CD4-positive, alpha-beta T cell treated with Interleukin-6 at 100 ng/mL for 8 hours (primary cell): Measurements from ENCODE around the gene CDH13.

Experiments used
- DNase-seq: peaks from one replicate; pipeline ENCODE4 v3.0.0-alpha.2; 2020; ENCODE audit warnings: mixed read lengths, low spot score

The CDH13 gene

DNA sequence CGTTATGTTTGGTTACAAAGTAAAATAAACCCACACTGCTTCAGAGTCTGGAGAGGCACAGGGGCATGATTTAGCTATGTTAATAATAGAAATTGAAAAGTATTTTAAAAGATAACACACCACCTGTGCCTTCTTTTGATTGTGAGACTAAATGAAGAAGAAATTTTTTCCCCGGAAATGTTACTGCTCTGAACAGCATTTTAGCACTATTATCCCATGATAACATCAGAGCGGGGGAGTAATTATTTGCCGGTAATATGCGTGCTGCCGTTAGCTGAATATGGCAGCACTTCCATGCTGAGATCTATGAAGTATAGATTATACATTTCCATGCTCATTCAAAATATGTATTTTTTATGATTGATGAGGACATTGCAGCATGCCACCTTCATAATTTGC, 680.8 kb downstream of the CDH13 start:
- DNase-seq = no peak

DNA sequence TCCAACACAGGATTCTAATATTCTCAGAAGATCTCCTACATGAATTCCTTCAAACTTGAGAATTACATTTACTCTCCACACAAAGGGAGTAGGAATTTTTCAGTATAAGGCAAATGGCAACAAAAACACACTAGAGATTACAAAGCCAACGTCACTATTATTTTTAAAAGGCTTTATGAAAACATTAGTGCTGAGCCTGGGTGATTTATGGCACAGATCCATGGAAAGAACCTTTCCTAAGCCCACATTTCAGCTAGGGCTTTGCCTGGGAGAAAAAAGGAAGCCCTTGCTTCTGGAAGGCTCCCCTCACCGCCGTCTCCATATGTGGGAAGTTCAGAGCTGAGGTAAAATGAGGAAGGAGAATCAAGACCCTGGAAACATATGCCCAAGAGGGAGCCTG, 681.6 kb downstream of the CDH13 start:
- no peak for DNase-seq

DNA sequence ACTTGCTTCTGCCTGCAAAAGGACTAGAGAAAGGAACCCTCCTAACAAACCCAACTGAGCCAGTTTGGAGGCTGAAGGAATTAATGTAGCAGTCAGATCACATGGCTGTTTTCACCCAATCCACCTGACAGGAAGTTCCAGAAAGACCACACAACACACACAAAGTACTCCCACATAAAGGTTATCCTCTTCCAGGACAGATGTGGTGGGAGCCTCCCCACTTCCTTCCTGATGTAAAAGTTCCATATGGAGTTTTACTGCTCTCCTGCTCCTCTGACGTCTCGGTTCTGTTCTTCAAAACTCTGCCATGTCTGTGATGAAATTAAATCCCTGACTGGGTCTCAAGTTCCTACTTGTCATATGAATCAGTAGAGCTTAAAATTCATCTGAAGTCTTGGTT, 684.0 kb downstream of the CDH13 start:
- DNase-seq = no peak

DNA sequence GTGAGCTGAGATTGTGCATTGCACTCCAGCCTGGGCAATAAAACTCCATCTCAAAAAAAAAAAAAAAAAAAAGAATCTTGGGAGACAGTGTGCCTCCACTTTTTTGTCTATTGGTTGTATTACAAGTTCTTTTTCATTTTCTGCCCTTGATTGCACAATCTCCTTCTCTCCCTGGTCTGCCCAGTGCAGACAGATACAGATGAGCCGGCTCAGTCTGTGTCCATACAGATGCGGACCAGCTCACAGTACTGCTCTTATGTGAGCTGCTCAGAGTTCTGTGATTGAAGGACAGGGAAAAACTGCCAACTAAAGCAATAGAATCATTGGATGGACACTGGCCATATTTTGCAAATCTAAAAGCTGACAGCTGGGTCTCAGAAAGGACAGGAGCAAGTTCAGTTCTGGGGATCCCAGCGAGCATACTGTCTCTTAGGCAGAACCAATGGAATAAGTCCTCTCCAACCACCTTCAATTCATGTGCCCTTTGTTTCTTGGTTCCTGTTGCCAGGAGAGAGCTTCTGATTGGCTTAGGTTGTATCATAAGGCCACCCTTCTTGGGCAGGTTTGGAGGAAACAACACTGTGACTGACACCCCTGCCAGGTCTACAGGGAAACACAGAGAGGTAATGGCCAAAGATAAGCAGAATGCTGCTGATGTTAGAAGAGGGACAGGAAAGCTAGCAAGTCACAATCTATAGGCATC, 685.4 kb downstream of the CDH13 start:
- no peak for DNase-seq

DNA sequence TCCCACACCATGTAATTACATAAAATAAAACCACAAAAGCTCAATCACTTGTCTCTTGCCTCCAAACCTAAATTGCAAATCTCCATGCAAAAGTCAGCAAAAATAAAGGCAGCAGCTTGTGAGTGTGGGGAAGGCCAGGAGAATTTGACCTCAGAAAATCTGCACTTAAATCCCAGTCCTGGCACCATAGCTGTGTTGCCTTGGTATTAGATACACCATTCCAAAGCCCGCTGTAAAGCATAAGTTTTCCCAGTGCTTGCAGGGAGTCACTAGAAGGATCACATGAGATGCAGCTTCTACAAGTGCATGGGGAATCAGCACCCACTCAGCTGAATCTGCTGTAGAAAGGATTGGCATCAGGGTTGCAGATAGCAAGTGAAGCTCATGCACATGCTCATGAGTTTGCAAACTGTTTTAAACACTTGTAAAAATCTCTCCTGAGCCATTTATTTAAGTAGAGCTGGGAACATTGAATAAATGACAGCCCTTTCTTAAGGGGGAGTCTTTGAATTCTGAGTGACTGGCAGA, 686.0 kb downstream of the CDH13 start:
- DNase-seq = no peak

DNA sequence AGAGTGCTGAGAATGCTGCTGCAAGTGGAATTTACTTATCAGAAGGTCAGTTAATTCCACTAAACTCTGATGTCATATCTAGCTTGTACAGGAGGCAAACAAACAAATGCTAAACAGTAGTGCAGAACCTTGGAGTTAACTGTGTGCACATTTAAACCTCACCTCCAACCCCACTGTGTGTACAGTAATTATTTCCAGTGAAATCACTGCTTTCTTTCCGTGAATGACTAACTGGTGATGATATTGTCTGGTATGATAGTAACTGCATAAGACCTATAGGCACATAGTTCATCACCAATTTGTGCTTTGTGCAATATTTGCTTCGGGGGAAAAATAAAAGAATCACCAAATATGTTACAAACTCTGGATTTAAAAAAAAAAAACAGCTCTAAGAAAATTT, 688.5 kb downstream of the CDH13 start:
- no peak for DNase-seq

DNA sequence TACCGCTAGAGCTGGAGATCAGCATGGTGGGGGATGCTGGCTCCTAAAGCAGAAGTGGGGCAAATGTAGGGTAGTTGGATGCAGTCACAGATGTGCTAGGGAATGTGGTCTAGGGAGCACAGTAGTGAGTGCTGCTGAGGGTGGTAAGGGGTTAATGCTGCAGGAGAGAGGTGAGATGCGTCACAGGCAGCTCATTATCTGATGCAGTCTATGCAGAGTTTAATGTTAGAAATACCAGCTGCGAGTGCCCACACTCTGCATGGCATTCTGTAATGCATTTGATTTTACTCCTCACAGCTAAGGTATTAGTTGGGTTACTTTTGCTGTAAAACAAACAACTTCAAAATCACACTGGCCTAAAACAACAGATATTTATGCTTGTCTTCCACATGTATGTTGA, 689.7 kb downstream of the CDH13 start:
- DNase-seq = no peak

DNA sequence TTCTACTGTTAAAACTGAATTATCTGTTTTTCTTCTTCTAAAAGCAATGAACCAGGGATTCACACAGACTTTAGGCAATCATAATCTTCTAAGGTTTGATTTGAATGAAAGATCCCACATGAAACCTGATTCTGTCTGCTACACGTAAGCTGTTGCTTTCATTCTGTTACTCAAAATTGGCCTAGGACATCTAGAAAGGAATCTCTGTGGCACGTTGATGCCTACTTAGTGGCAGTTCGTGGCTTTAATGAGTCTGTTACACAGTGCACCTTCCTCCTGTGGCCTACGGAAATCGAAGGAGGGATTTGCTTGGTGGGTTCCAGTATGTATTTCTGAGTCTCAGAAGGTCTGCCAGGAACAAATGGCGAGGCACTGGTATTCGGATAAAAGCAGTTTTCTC, 691.6 kb downstream of the CDH13 start:
- DNase-seq = no peak

DNA sequence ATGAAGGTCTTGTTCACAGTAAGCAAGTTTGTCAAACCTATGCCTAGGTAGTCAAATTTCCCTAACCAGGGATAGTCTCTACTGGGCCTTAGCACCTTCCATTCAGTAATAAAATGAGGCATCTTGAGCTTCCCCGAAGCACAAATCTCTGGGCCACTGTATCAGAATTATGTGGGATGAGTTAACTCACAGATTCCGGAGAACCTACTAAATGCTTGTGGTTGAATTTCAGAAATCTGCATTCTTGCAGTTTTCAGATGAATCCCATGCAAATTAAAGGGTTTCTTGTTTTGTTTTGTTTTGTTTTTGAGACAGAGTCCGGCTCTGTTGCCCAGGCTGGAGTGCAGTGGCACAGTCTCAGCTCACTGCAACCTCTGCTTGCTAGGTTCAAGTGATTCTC, 702.2 kb downstream of the CDH13 start:
- DNase-seq = no peak

DNA sequence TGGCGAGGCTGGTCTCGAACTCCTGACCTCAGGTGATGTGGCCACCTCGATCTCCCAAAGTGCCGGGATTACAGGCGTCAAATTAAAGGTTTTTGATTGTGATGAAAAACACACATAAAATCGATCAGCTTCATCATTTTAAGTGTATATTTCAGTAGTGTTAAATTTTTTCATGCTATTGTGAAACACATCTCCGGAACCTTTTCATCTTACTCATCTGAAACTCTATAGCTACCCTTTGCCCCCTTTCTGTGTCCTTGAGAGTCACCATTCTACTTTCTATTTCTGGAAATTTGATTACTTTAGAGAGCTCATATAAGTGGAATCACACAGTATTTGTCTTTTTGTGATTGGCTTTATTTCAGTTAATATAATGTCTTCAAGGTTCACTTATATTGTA, 702.7 kb downstream of the CDH13 start:
- no peak for DNase-seq

DNA sequence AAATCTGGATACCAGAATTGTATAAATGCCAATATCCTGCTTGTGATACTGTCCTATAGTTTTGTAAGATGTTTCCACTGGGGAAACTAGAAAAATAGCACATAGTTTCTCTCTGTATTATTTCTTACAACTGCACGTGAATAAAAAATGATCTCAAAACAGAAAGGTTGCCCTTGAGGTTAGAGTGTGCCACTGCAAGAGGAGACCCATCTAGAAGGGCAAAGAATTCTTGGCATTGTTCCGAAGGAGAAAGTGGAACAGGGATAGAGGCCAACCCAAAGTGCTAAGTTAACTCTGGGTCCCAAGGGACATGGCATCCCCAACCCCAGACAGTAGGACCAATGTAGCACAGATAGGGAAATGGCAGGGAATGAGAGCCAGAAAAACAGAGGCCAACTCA, 703.5 kb downstream of the CDH13 start:
- no peak for DNase-seq

DNA sequence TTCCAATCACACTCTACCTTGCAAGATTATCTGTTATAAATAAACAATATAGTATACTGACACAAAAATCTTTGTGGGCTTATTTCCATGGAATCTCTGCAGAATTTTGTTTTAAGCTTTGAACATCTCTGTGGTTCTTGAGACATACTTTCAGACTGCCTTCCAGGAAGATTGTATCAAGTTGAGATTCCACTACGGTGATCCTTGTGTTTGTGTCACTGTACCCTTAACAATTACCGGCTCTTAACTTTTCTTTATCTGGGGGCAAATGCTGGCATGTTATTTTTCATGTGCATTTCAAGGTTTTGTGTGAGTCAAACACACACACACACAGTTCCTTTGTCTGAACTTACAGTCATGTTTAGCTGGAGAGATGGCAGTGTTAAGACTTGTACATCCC, 708.3 kb downstream of the CDH13 start:
- DNase-seq = no peak

DNA sequence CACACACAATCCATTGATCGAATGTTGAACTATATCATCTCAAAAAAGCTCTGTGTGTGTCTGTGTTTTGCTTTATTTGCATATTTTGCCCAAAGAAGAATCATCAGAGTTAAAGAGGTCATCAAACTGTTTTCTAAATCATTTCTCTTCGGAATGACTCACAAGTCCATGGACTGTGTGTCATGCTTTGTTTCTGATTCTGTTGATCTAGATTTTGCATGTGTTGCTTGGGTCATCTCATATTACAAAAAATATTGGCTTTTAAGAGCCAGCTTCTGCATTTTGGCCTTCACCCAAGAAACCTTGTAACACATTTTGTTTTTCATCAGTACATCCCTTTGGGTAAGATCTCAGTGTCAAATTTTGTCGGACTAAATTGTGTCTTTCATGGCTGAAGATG, 709.8 kb downstream of the CDH13 start:
- no peak for DNase-seq

DNA sequence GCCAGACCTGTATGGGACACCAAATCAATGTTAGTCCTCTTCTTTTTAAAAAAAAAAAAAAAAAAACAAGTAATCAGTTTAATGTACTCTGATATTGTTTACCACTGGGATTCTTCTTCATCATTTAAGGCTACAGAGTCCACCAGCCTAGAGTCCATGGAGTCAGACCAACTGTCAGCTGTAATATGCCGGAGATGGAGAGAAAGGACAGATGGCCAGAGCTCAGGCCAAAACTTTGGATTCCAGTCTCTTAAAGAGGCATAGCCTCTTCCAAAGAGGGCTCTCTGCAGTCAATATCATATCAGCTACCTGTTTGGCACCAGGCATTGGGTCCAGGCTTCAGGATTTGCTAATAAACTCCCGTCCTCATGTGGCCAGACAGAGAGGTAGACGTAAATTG, 711.4 kb downstream of the CDH13 start:
- DNase-seq = no peak

DNA sequence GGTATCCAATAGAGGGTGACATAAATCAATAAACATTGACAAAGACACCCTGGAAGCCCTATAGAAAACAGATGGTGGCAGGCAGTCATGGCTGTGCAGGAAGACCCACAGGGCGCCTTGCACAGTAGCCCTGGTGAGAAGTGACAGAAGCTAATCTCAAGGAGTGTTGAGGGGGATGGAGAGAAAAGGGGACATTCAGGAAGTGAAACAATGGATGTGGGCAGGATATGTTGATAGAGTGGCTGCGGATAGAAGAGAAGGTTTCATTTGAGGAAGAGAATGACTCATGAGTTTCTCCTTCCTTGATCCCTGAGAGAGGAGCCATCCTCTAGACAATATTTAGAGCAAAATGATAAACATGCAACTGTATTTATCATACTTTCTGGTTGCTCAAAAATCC, 712.2 kb downstream of the CDH13 start:
- no peak for DNase-seq

DNA sequence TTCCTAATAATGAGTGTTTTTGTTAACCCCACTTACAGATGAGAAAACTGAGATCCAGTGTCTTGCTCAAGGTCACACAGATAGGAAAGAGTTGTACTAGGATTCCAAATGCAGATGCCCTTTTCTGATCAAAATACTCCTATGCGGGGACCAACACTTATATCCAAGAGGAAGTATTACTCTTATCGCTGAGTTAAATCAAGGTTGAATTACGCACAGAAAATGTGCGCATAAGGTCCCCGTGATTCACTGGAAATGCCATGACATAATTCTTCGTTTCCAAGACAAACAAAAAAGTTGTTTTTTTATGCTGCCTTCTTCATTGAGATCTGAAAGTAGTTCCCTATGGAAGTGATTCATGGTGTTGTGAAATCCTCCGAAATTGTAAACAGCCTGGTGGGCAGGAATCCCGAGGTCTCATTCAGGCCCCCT, 717.2 kb downstream of the CDH13 start:
- DNase-seq = no peak

DNA sequence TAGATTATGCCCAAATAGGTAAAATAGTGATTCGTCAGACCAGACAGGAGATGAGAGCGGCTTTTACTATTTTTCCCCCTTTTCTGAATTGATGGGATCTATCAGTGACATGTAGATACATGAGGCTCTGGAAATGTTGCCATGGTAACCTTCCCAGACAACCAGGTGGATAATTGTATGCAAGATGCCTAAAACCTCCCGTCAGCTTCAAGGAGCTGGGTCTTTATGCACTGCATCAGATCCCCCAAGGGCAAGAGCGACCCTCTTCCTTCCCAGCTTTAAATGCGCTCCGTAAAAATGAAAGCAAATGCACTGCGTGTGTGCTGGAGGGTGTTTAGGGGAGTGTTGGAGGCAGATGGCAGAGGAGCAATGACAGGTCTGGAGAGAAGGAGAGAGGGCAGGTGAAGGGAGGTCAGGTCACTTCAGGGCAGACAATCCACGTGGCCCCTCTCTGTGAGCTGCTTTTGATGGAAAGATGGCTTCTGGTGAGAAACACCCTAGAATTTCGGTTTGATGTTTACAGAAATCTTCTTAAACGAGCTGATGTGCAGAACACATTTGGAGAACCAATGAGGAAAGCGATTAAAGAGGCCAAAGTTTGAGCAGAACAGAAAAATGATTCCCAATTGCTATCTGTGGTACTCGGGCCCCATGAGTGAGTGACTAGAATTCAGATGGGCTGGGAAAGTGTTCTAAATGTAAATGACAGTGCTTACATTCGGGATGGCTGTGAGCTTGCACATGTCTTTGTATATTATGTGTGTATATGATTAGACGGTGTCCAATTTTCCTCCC, 719.3 kb downstream of the CDH13 start:
- no peak for DNase-seq

DNA sequence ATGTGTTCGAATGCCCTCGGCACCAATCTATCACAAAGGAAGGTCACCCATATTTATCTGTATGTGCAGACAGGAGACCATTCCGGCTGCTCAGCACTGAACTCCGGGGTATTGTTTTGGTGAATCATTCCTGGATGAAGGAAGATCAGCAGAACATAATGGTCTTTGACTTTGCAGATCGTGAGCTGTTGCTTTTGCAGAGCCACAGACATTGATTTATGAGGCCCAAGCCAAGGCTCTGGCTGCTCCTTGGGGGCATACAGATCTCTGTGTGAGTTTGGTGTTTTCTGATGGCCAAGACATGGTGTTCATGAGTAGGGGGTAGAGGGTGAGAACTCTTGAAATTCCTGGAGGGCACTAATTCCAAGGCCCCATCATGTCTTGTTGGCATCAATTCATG, 722.2 kb downstream of the CDH13 start:
- DNase-seq = no peak

DNA sequence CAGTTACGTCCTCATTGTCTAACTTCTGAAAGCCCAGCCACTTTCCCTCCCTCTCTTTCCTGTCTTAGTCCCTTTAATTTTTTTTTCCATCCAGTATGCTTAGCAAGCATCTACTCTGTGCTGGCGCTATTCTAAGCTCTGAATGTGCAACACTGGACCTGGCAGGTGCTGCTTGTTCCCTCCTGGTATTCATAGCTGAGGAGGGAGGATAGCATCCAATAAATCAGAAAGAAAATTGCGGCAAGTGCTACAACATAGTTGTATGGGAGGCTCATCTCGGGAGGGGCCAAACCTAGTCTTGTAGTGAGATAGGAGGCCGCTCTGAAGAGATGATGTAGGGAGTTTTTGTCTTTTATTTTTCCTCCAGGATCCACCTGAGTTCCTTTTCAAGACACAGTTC, 723.7 kb downstream of the CDH13 start:
- no peak for DNase-seq

DNA sequence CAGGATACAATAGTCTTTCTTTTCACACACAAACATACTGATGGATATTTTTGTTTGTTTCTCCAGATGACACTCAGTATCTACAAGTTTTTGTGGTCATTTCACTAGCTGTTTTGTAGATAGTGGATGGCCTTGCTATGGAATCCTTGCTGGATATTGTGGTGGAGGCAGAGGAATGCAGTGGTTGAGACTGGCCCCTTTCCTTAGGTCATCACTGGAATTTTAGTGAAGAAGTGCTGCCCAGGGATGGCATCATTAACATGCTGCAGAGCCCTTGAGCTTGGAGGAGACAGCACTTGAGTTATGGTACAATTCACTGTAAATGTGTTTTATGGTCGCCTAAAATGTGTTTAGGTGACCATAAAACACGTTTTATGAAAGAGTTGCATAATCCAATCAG, 725.1 kb downstream of the CDH13 start:
- DNase-seq = no peak

DNA sequence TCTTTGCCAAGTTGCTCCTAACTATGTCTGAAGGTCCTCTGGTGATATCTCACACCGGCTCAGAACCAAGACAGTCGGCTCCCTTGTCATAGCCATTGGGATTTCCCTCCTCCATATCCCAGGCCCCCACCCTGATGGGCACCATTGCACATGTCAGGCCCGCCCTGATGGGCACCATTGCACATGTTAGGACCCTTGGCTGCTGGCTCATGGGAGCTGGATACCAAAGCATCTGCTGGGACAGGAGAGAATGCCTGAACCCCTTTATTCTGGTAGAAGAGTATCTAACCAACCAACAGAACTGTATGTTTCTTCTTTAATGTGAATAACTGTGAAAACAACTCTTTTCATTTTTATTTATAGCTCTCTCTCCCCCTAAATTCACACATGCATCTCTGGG, 726.5 kb downstream of the CDH13 start:
- DNase-seq = no peak

DNA sequence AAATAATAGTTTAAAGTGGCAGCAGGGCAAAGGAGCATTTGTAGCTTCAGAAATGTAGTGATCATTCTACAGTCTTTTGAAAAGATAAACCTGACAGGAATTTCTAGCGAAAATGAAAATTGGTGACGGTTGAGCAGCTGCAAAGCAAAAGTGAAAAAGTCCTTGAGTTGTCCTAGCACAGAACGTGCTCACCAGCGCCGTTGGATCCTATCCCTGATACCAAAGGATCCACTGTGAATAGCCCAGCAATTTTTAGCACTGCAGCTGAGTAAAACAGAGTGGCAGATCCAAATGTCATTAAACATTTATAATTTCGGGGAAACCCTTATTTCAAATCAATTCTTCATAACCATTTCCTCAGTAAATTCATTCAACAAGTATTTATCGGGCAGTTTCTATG, 727.2 kb downstream of the CDH13 start:
- DNase-seq = no peak

DNA sequence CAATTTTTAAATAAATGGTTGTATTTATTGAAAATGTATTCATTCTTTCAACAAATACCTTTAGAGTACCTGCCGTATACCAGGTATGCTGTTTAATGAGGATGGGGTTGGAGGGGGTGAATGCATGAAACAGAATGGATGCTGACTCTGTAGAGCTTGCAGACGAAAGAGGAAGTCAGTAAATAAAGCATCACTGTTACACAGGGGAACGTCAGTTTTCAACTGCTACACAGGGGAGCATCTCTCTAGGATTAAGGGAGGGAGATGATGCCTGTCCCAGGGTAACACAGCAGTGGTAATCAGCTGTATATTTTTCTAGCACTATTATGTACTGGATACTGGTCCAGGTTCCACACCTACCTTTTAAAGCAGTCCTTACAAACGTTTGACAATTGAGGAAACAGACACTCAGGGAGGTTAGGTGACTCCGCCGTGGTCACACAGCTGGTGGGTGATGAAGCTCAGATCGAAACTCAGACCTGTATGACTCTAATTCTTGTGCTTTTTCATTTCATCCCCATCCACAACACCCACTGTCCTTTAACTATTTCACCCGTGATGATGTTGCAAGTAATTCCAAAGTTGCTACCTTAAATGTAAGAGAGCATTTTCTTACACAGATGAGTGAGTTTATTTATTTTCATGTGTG, 728.9 kb downstream of the CDH13 start:
- no peak for DNase-seq
